Endothelial cell of umbilical vein (primary cell): ENCODE results near the gene SINHCAF. TPM values are rescaled to one million over a fixed set of nuclear protein-coding genes. Genes with fewer than 3 reads are reported as not detected.

Experiments
- BruUV-seq: library from RNA; stranded (reverse); fragments of 400-500 nt; replicated peaks from 2 replicates; lab custom pipeline; 2021; lab: Mats Ljungman, UMichigan
- CTCF ChIA-PET: fragments of 300-600, 350-600 bp; sonication (Branson Sonifier 250); formaldehyde crosslinking; loops from one replicate; lab custom pipeline; 2021; ENCODE audit warnings: antibody characterized with exemption, inconsistent platforms; lab: Charles Lee
- POLR2A ChIA-PET: fragments of 300-600, 350-600 bp; sonication (Branson Sonifier 250); formaldehyde crosslinking; loops from one replicate; lab custom pipeline; 2021; ENCODE audit warnings: antibody characterized with exemption, inconsistent platforms; lab: Charles Lee
- DNase-seq: peaks from one replicate; pipeline ENCODE4 v3.0.0-alpha.2; 2011; ENCODE audit warnings: low read depth, low spot score
- FAIRE-seq: peaks from 2 replicates; lab custom pipeline; 2011; peaks lifted over from hg19 to GRCh38; lab: Jason Lieb, UNC
- H2AFZ ChIP-seq: 2 replicates; pipeline ENCODE4 v1.6.0; 2012; ENCODE audit warnings: low read depth, low read length, control low read depth, inconsistent platforms
- H3K27ac ChIP-seq: 2 replicates; pipeline ENCODE4 v1.5.1; 2011; ENCODE audit warnings: low read depth, mild to moderate bottlenecking, control low read depth, low read length, moderate library complexity; ENCODE audit not compliant: insufficient read depth
- H3K27me3 ChIP-seq, 2 experiments: 2 replicates each; pipeline versions ENCODE4 v1.6.0 to v1.6.1; 2011; ENCODE audit warnings: low read length in 2 of 2, mixed read lengths in 1 of 2; ENCODE audit not compliant: control insufficient read depth in 2 of 2, insufficient read depth in 2 of 2
- H3K36me3 ChIP-seq, 2 experiments: 2 replicates in 1 of 2; 3 replicates in 1 of 2; pipeline ENCODE4 v1.5.1; 2011; ENCODE audit warnings: low read length in 2 of 2, mild to moderate bottlenecking in 1 of 2, moderate library complexity in 1 of 2; ENCODE audit not compliant: control insufficient read depth in 2 of 2, insufficient read depth in 2 of 2; ENCODE audit errors: extremely low read depth in 1 of 2
- H3K4me1 ChIP-seq: 3 replicates; pipeline ENCODE4 v1.5.1; 2011; ENCODE audit warnings: mild to moderate bottlenecking, low read length; ENCODE audit not compliant: control insufficient read depth, insufficient read depth; ENCODE audit errors: extremely low read depth
- H3K4me2 ChIP-seq: 2 replicates; pipeline ENCODE4 v1.6.1; 2011; ENCODE audit warnings: low read length, control low read depth, mixed read lengths; ENCODE audit not compliant: insufficient read depth
- H3K4me3 ChIP-seq, 3 experiments: fragments of 200-600 bp in 1 of 3; sonication (generic), shearing (Covaris generic) in 1 of 3; replicated peaks in 1 of 3; 2 replicates each; pipeline ENCODE4 v1.5.1; 2011 to 2016; ENCODE audit warnings: control low read depth in 3 of 3, low read length in 3 of 3, mild to moderate bottlenecking in 2 of 3, inconsistent platforms in 1 of 3, low read depth in 1 of 3, moderate library complexity in 1 of 3; ENCODE audit not compliant: insufficient read depth in 1 of 3
- H3K79me2 ChIP-seq: 2 replicates; pipeline ENCODE4 v1.6.0; 2012; ENCODE audit warnings: low read length, inconsistent platforms; ENCODE audit not compliant: control insufficient read depth, insufficient read depth
- H3K9ac ChIP-seq: replicated peaks from 2 replicates; pipeline ENCODE3; 2011; ENCODE audit warnings: low read length, control low read depth; ENCODE audit not compliant: insufficient read depth; ENCODE audit errors: extremely low read depth
- H3K9me1 ChIP-seq: replicated peaks from 3 replicates; pipeline ENCODE4 v1.6.0; 2011; ENCODE audit warnings: mild to moderate bottlenecking, low read length; ENCODE audit not compliant: control insufficient read depth, insufficient read depth; ENCODE audit errors: extremely low read depth
- H3K9me3 ChIP-seq: replicated peaks from 2 replicates; pipeline ENCODE4 v1.5.1; 2012; ENCODE audit warnings: low read length, inconsistent platforms; ENCODE audit not compliant: control insufficient read depth, insufficient read depth
- H4K20me1 ChIP-seq: replicated peaks from 2 replicates; pipeline ENCODE3; 2011; ENCODE audit warnings: mild to moderate bottlenecking, low read length; ENCODE audit not compliant: control insufficient read depth, insufficient read depth; ENCODE audit errors: extremely low read depth
- EZH2 ChIP-seq: IDR thresholded peaks from 2 replicates; pipeline ENCODE4 v1.6.1; 2012; ENCODE audit warnings: borderline replicate concordance, low read depth, mild to moderate bottlenecking, moderate library complexity, low read length, inconsistent platforms; ENCODE audit not compliant: severe bottlenecking
- FOS ChIP-seq: IDR thresholded peaks from 2 replicates; pipeline ENCODE4 v1.6.1; 2011; ENCODE audit warnings: mild to moderate bottlenecking, low read length, moderate library complexity, borderline replicate concordance; ENCODE audit not compliant: insufficient read depth
- GATA2 ChIP-seq: IDR thresholded peaks from 2 replicates; pipeline ENCODE4 v1.7.0; 2011; ENCODE audit warnings: low read depth, mild to moderate bottlenecking, moderate library complexity, mixed read lengths, low read length; ENCODE audit not compliant: insufficient read length, insufficient read depth
- JUN ChIP-seq: IDR thresholded peaks from 2 replicates; pipeline ENCODE4 v1.6.1; 2011; ENCODE audit warnings: borderline replicate concordance, low read depth; ENCODE audit not compliant: insufficient read length, insufficient read depth
- MYC ChIP-seq: IDR thresholded peaks from one replicate; pipeline ENCODE4 v1.6.1; 2011; ENCODE audit warnings: mild to moderate bottlenecking, low read depth, low read length
- POLR2A ChIP-seq: IDR thresholded peaks from 2 replicates; pipeline ENCODE4 v1.6.1; 2012; ENCODE audit warnings: low read depth, mild to moderate bottlenecking, control low read depth, low read length
- POLR2AphosphoS5 ChIP-seq: IDR thresholded peaks from 2 replicates; pipeline ENCODE4 v1.6.1; 2012; ENCODE audit warnings: low read depth, mild to moderate bottlenecking, control low read depth, low read length, moderate library complexity; ENCODE audit not compliant: insufficient read depth
- dilution Hi-C: fragments of 300-500 bp; cut with MboI; formaldehyde crosslinking; loops from one replicate; pipeline ENCODE4 v1.15.0; 2019; ENCODE audit warnings: low sequenced_read_pairs; ENCODE audit not compliant: extremely low pct_ligation_motif_present
- intact Hi-C: fragments of 100-400 bp; cut with micrococcal nuclease; formaldehyde crosslinking; loops from one replicate; pipeline ENCODE4 v1.10.0; 2022
- polyA plus RNA-seq, 4 experiments: library from polyadenylated mRNA; depleted of rRNA in 3 of 4; stranded (reverse) in 3 of 4; unstranded in 1 of 4; fragments of >200 nt; gene quantifications; 2 replicates each; pipeline versions ENCODE4 v1.2.1 to v1.2.3, GENCODE V29; 2011 to 2012; ENCODE audit warnings: missing spikeins in 1 of 4
- total RNA-seq: library from RNA; stranded (reverse); gene quantifications from 2 replicates; pipeline ENCODE4 v1.2.3, GENCODE V29; 2021
- TF ChIP-seq, protein P1 (sequence below): IDR thresholded peaks from 2 replicates; pipeline ENCODE4 v1.6.1; 2011; ENCODE audit not compliant: insufficient read depth, insufficient read length
- TF ChIP-seq, protein P2 (sequence below), 2 donors: IDR thresholded peaks; 1 replicate in 1 of 2; 2 replicates in 1 of 2; pipeline ENCODE4 v1.5.1; 2011; ENCODE audit warnings: low read length in 2 of 2, mild to moderate bottlenecking in 2 of 2, moderate library complexity in 2 of 2, control low read depth in 1 of 2, inconsistent platforms in 1 of 2, low read depth in 1 of 2; ENCODE audit not compliant: insufficient read depth in 1 of 2; ENCODE audit errors: extremely low read depth in 1 of 2

The SINHCAF gene
- total and polyA plus RNA-seq, 2 donors (not counting 3 experiments of a cell fraction or from before 2014, with no cell fraction given) = 19.3 to 83.4 TPM

DNA sequence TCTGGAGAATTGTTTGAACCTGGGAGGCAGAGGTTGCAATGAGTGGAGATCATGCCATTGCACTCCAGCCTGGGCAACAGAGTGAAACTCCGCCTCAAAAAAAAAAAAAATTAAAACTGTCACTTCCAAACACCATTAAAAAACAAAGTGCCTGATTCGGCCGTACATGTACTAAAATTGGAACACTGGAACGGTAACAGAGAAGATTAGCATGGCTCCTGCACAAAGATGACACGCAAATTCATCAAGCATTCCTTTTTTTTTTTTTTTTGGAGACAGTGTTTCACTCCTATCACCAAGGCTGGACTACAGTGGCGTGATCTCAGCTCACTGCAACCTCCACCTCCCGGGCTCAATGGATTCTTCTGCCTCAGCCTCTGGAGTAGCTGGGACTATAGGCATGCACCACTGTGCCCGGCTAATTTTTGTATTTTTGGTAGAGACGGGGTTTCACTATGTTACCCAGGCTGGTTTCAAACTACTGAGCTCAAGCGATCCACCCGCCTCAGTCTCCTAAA is 40.2 kb upstream of the SINHCAF start:
- ChIA-PET CTCF (no interaction called here), POLR2A (no interaction called here)
- Histone ChIP-seq H3K4me2 (no peak overlapping the region), H3K4me3 (no peak overlapping the region), H4K20me1 (no peaks in the 10 kb centered on the region), H3K36me3 (no peaks in the 10 kb centered on the region), H3K9ac (no peak overlapping the region), H3K79me2 (no peaks in the 10 kb centered on the region), H3K27me3 (peaks cover 2 to 3% of the 10 kb centered on the region in 2 experiments), H3K9me1 (no peaks in the 10 kb centered on the region), H3K9me3 (no peaks in the 10 kb centered on the region), H3K27ac (no peak overlapping the region), H2AFZ (no peak overlapping the region), H3K4me1 (peaks cover 15% of the 10 kb centered on the region)
- dilution Hi-C loops = no loop called here
- intact Hi-C loops = no loop called here
- no peak for TF ChIP-seq JUN
- no peak for TF ChIP-seq POLR2A
- BruUV-seq = no TSS peak
- DNase-seq (no peak), FAIRE-seq (no peak)

DNA sequence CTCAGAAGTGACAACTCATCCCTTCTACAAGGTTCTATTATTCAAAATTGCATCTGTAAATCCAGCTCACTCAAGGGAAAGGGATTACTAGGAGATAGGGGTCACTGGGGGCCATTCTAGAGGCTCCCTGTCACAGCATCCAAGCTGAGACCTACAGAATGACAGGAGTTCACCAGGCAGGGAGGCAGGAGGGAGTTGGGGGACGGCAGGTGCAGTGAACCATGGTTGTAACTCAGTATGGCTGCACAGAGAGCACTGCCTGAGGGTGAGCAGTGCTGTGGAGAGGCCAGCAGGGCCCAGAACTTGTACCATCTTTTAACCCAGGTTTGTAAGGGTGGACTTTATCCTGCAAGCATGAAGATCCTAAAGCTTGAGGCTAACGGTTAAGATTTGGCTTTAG is 37.9 kb upstream of the SINHCAF start:
- intact Hi-C loops (no loop called here), dilution Hi-C loops (no loop called here)
- Histone ChIP-seq H3K9me3 (no peaks in the 10 kb centered on the region), H2AFZ (no peak overlapping the region), H4K20me1 (no peaks in the 10 kb centered on the region), H3K79me2 (no peaks in the 10 kb centered on the region), H3K4me1 (no peaks in the 10 kb centered on the region), H3K9me1 (no peaks in the 10 kb centered on the region), H3K27me3 (peaks cover 2 to 3% of the 10 kb centered on the region in 2 experiments), H3K9ac (no peak overlapping the region), H3K4me3 (no peak overlapping the region), H3K27ac (no peak overlapping the region), H3K4me2 (no peak overlapping the region), H3K36me3 (no peaks in the 10 kb centered on the region)
- BruUV-seq = no TSS peak
- POLR2A ChIA-PET = no interaction called here
- CTCF ChIA-PET = interaction anchor here (0.7 to 1.6 kb wide), 2 partner anchors 39 to 92 kb away, joined by 4 to 5 read pairs; no protein-coding TSS in a partner anchor
- DNase-seq = no peak
- TF ChIP-seq, protein P1, sequence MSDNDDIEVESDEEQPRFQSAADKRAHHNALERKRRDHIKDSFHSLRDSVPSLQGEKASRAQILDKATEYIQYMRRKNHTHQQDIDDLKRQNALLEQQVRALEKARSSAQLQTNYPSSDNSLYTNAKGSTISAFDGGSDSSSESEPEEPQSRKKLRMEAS = no peak
- no peak for TF ChIP-seq MYC
- TF ChIP-seq FOS = no peak
- no peak for TF ChIP-seq EZH2
- no peak for TF ChIP-seq GATA2
- no peak for TF ChIP-seq JUN
- TF ChIP-seq POLR2AphosphoS5 = no peak
- TF ChIP-seq POLR2A = no peak
- TF ChIP-seq, protein P2, sequence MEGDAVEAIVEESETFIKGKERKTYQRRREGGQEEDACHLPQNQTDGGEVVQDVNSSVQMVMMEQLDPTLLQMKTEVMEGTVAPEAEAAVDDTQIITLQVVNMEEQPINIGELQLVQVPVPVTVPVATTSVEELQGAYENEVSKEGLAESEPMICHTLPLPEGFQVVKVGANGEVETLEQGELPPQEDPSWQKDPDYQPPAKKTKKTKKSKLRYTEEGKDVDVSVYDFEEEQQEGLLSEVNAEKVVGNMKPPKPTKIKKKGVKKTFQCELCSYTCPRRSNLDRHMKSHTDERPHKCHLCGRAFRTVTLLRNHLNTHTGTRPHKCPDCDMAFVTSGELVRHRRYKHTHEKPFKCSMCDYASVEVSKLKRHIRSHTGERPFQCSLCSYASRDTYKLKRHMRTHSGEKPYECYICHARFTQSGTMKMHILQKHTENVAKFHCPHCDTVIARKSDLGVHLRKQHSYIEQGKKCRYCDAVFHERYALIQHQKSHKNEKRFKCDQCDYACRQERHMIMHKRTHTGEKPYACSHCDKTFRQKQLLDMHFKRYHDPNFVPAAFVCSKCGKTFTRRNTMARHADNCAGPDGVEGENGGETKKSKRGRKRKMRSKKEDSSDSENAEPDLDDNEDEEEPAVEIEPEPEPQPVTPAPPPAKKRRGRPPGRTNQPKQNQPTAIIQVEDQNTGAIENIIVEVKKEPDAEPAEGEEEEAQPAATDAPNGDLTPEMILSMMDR (IDR thresholded peaks at IDR 0.05; ENCODE audit: extremely low read depth in 1 of 2, insufficient read depth in 1 of 2, low read depth in 1 of 2, low read length in 2 of 2) = no peak
- FAIRE-seq = no peak
